Heart right ventricle (tissue), 16 donors: ENCODE results near the gene SENP5. TPM values are rescaled to one million over a fixed set of nuclear protein-coding genes. Genes with fewer than 3 reads are reported as not detected.
A peak's percentile ranks its signal among the peaks of the same experiment; 100 is the strongest.
"Not testable (repeated sequence)": the region's sequence is repeated elsewhere in the genome, so short reads cannot be mapped to it uniquely, and the experiment has no call there.

ENCODE experiments used
- ATAC-seq, 8 donors: fragments of 200-7000 bp; cut with Tn5 transposase; one replicate each; pipeline ENCODE4 v1.9.1; 2020; ENCODE audit warnings: mild to moderate bottlenecking in 8 of 8, moderate library complexity in 8 of 8, moderate number of reproducible peaks in 1 of 8
- DNase-seq, 2 donors: peaks; one replicate each; pipeline ENCODE4 v3.0.0-alpha.2; 2020
- H3K27ac ChIP-seq, 10 donors: fragments of 200-600 bp; sonication (generic) in 2 of 10; one replicate each; pipeline versions ENCODE4 v1.5.0 to v1.8.0; 2020 to 2022; ENCODE audit warnings: mild to moderate bottlenecking in 3 of 10
- H3K27me3 ChIP-seq, 7 donors: fragments of 200-600 bp; one replicate each; pipeline ENCODE4 v1.8.0; 2021 to 2022; ENCODE audit warnings: mild to moderate bottlenecking in 2 of 7
- H3K36me3 ChIP-seq, 9 donors: fragments of 200-600 bp; sonication (generic) in 1 of 9; one replicate each; pipeline versions ENCODE4 v1.5.0 to v1.8.0; 2020 to 2022; ENCODE audit warnings: mild to moderate bottlenecking in 2 of 9
- H3K4me1 ChIP-seq, 9 donors: fragments of 200-600 bp; sonication (generic) in 1 of 9; one replicate each; pipeline versions ENCODE4 v1.5.0 to v1.8.0; 2020 to 2022; ENCODE audit warnings: mild to moderate bottlenecking in 4 of 9
- H3K4me3 ChIP-seq, 10 donors: fragments of 200-600 bp; sonication (generic) in 2 of 10; one replicate each; pipeline versions ENCODE4 v1.5.0 to v1.8.0; 2020 to 2022; ENCODE audit warnings: mild to moderate bottlenecking in 7 of 10, moderate library complexity in 2 of 10
- H3K9me3 ChIP-seq, 11 donors: fragments of 200-600 bp in 10 of 11; sonication (generic) in 2 of 11; one replicate each; pipeline versions ENCODE4 v1.5.0 to v1.8.0; 2013 to 2022; ENCODE audit warnings: mild to moderate bottlenecking in 2 of 11, control low read depth in 1 of 11, moderate library complexity in 1 of 11
- CTCF ChIP-seq, 9 donors: fragments of 200-600 bp; sonication (generic) in 2 of 9; IDR thresholded peaks; one replicate each; pipeline versions ENCODE4 v1.5.0 to v1.8.0; 2021 to 2022; ENCODE audit warnings: antibody characterized with exemption in 9 of 9, mild to moderate bottlenecking in 5 of 9, moderate library complexity in 1 of 9
- WGBS, 2 donors: extraction: QIAGEN DNeasy Blood & Tissue Kit; methylation state at CpG; one replicate each; pipeline ENCODE4 v1.1.7; 2013; ENCODE audit warnings: inconsistent platforms in 1 of 2; 5-methylcytosine and 5-hydroxymethylcytosine counted together
- intact Hi-C, 10 donors: fragments of 100-400 bp; cut with DNase I; formaldehyde crosslinking; loops; one replicate each; pipeline versions ENCODE4 v1.11.1 to v1.14.2; 2022
- polyA plus RNA-seq, 2 donors: library from polyadenylated mRNA; stranded (reverse); fragments of 200-250 nt; gene quantifications; one replicate each; pipeline ENCODE4 v1.2.3, GENCODE V29; 2013
- total RNA-seq, 10 donors: library from RNA; stranded (reverse); fragmentation: NEBNext Ultra II Directional in 3 of 10; extraction: Animal tissue kit (Norgen Biotek cat#: 25700) in 3 of 10; gene quantifications; one replicate each; pipeline versions ENCODE4 v1.2.1 to v1.2.4, GENCODE V29; 2021 to 2023
- donor health status: Arrhythmogenic right ventricular cardiomyopathy.
- donor health status: ischemic (EF 13 %, LVEDD 7.1; RV severe dilation, severe dysfunction).
- donor health status: healthy with polysubstance abuse.
- donor health status: DM: no; HTN: yes; CAD: no.
- donor health status: DM: no; HTN: no; CAD: no.
- donor health status: ischemic (EF 25% LVEDD 6.9; RV normal size, moderate dysfunction).
- donor health status: ischemic (EF 25% LVEDD 5.7; RV mildly dilated, moderate dysfunction).
- donor health status: healthy.
- donor health status: DM: yes; HTN: yes; CAD: no.
- donor health status: Ischemic cardiomyopathy.
- donor health status: ischemic (EF 35%, LVEDD 5.7; RV mildly dilated, moderate dysfunction).
- donor health status: nonischemic (EF 11% LVEDD 7.7; RV severe dilation, severe dysfunction).
- donor health status: DM: yes; HTN: yes; CAD: no.
- donor health status: PGD.
- donor health status: ischemic (EF 29% LVEDD 5.4; RV normal size, mild dysfunction).
- donor health status: nonischemic (EF 23%, LVEDD 6.1; RV moderate dilation, normal function).

SENP5 gene
- total and polyA plus RNA-seq, 12 donors = 5.8 to 24.9 (median 20.3) TPM

GRCh38 chr3:196942915-196943277 lies 75.2 kb downstream of the SENP5 start:
- Histone ChIP-seq H3K4me3 (peak overlapping the region; percentile 64 to 100 (median 95)), H3K36me3 (peaks cover 0 to 45% (median 12%) of the 10 kb centered on the region in 9 donors), H3K27me3 (no peaks in the 10 kb centered on the region), H3K9me3 (no peaks in the 10 kb centered on the region), H3K27ac (peak overlapping the region in 9 of 10 donors; percentile 84 to 97 (median 92)), H3K4me1 (peaks cover 4 to 38% (median 27%) of the 10 kb centered on the region in 9 donors)
- ATAC-seq (peak in 1 of 8 donors; percentile 4), DNase-seq (no peak)
- WGBS, 2 donors = 0% methylated on average over 25 of the region's 25 CpGs
- no peak for TF ChIP-seq CTCF (IDR thresholded peaks at IDR 0.05)
- intact Hi-C loops = loop anchor here in 7 of 10 donors (2.0 to 10.0 kb wide), 9 partner anchors 26 to 378 kb away; partner anchors contain the start of genes SENP5 (in 6 of the 7), CEP19 (in 1 of the 7), FBXO45 (in 1 of the 7) and PAK2 (in 1 of the 7)

GRCh38 chr3:196944037-196944790 lies 76.5 kb downstream of the SENP5 start:
- Histone ChIP-seq H3K4me1 (peaks cover 4 to 38% (median 27%) of the 10 kb centered on the region in 9 donors), H3K36me3 (peaks cover 0 to 31% (median 0%) of the 10 kb centered on the region in 9 donors), H3K4me3 (peak overlapping the region in 3 of 10 donors; percentile 74 to 100 (median 99))
- not testable (repeated sequence) for DNase-seq, H3K27me3 ChIP-seq, H3K27ac ChIP-seq, ATAC-seq, H3K9me3 ChIP-seq
- intact Hi-C loops = loop anchor here in 7 of 10 donors (2.0 to 10.0 kb wide), 8 partner anchors 69 to 379 kb away; partner anchors contain the start of genes SENP5 (in 5 of the 7), CEP19 (in 1 of the 7), FBXO45 (in 1 of the 7) and PAK2 (in 1 of the 7)
- WGBS, 2 donors = 72 to 74% methylated on average over 13 to 14 of the region's 14 CpGs

GRCh38 chr3:196947136-196947859 lies 79.6 kb downstream of the SENP5 start:
- H3K4me1 ChIP-seq = peaks cover 0 to 19% (median 14%) of the 10 kb centered on the region in 9 donors
- 89 to 91% methylated on average over 10 of the region's 10 CpGs for WGBS, 2 donors
- no peak for ATAC-seq
- H3K4me3 ChIP-seq = no peak overlapping the region
- no peak for TF ChIP-seq CTCF (IDR thresholded peaks at IDR 0.05)
- no peak for DNase-seq
- H3K9me3 ChIP-seq = no peaks in the 10 kb centered on the region
- intact Hi-C loops = loop anchor here in 4 of 10 donors (10.0 kb wide), 5 partner anchors 72 to 382 kb away; partner anchors contain the start of genes CEP19 (in 1 of the 4), FBXO45 (in 1 of the 4), PIGX (in 1 of the 4) and SENP5 (in 1 of the 4)
- H3K36me3 ChIP-seq = peaks cover 0 to 32% (median 4%) of the 10 kb centered on the region in 9 donors
- H3K27ac ChIP-seq = no peak overlapping the region
- H3K27me3 ChIP-seq = no peaks in the 10 kb centered on the region

- 85 to 89% methylated on average over 28 of the region's 28 CpGs for WGBS, 2 donors
- Histone ChIP-seq H3K4me1 (peaks cover 0 to 19% (median 11%) of the 10 kb centered on the region in 9 donors), H3K27me3 (no peaks in the 10 kb centered on the region), H3K4me3 (no peak overlapping the region), H3K27ac (no peak overlapping the region), H3K9me3 (no peaks in the 10 kb centered on the region), H3K36me3 (peaks cover 0 to 32% (median 4%) of the 10 kb centered on the region in 9 donors)
- ATAC-seq (peak in 1 of 8 donors; percentile 18), DNase-seq (no peak)
- TF ChIP-seq CTCF (IDR thresholded peaks at IDR 0.05) = no peak
- intact Hi-C loops = loop anchor here in 4 of 10 donors (10.0 kb wide), 5 partner anchors 73 to 383 kb away; partner anchors contain the start of genes CEP19 (in 1 of the 4), FBXO45 (in 1 of the 4), PIGX (in 1 of the 4) and SENP5 (in 1 of the 4)
Observed at GRCh38 chr3:196947860-196948441, 80.2 kb downstream of the SENP5 start.
